CD4-positive, alpha-beta T cell treated with Interleukin-6 at 100 ng/mL for 8 hours (primary cell): ENCODE data around the gene TARP.
"Not testable (repeated sequence)": the region's sequence is repeated elsewhere in the genome, so short reads cannot be mapped to it uniquely, and the experiment has no call there.

ENCODE experiments used
- DNase-seq: peaks from one replicate; pipeline ENCODE4 v3.0.0-alpha.2; 2020; ENCODE audit warnings: mixed read lengths, low spot score

TARP gene

DNA sequence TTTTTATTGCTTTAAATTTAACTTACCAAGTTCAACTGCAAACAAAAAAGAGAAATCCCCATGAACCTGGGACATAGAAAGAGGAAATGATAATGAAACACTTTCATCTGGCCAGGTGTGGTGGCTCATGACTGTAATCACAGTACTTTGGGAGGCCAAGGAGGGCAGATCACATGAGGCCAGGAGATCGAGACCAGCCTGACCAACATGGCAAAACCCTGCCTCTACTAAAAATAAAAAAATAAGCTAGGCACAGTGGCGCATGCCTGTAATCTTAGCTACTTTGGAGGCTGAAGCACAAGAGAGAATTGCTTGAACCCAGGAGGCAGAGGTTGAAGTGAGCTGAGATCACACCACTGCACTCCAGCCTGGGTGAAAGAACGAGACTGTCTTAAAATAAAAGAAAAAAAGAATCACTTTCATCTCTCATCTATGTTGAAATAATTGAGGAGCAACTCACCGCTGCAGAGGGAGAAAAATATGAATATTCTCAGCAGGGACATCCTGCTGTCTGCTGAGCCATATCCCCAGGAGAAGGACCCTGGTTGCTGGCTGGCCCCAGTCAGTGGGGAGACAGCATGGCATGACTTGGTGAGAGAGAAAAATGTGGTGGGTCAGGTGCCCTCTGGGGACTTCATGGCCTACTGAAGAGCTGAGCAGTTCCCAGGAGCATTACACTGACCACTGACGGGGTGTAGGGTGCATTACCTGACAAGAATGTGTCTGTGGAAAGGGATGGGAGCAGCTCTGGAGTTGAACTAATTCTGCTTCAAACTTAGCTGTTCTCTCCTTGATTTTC, 22.8 kb upstream of the TARP start:
- DNase-seq, result no peak

DNA sequence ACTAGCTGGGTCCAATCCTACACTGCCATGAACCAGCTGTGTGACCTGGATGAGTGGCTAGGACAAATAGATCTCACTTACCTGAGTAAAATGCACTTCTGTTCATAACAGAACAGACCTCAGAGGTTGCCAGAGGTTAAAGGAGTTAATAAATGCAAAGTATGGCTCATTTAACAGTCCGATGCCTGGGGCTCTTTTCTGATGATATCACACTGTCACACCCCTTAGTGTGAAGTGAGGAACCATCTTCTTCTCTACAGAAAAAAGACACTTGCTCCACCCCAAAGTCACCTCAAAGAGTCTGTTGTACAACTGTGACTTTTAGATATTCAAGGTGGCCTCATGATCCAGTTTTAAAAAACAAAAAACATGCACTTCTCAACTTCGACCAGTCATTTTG, 21.5 kb upstream of the TARP start:
- DNase-seq, result no peak

DNA sequence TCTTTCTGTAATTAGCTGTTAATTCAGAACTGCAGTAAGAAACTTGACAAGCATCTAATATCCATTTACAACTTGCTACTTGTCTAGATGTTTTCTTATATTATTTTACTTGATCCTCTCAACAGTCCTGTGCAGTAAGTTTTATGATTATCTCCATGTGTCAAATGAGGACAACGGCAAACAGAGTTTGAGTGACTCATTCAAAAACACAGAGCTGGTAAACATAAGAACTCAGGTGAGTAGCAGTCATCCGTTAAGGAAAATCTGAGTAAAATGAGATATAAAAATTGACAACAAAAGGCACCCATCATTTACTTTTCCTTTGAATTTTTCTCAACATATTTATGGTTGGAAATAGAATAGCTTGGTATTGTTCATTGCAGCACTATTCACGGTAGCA, 19.0 kb upstream of the TARP start:
- no peak for DNase-seq

DNA sequence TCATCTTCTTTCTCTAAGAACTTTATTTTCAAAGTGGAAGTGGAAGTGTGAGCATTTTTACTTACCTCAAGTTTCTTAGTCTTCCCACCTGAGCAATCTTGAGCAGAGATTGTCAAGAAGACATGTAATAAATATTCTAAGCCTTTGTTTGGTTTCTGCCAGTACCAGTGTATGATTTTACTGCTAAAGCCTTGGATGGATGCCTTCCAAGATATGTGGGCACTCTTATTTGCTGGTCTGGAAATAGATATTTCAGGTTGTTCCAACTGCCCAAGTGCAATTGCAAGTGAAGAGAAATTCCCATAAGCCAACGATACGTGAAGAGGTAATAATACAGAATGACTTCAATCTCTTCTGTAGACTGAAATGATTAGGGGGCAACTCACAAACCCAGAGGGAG, 18.2 kb upstream of the TARP start:
- no peak for DNase-seq

DNA sequence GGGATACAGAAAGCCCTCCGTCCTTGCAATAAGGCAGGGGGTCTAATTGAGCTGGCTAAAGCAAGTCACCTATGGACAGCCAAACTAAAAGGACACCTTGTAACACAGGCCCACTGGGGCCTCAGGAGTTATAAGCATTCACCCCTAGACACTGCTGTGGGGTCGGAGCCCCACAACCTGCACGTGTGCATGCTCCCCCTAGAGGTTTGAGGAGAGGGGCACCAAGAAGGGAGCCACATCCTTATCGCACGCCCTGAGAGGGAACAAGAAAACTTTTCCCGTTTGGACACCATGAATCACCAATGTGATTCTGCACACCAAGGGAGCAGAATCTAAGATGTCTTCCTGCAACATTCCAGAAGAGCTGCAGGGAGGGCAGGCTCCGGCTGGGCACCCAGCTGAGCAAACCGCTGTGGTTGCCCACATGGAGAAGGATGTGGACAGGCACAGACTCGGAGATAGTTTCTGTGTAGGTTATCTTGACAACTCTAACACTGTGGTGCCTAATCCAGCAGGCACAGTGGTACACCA, 17.7 kb upstream of the TARP start:
- no peak for DNase-seq

DNA sequence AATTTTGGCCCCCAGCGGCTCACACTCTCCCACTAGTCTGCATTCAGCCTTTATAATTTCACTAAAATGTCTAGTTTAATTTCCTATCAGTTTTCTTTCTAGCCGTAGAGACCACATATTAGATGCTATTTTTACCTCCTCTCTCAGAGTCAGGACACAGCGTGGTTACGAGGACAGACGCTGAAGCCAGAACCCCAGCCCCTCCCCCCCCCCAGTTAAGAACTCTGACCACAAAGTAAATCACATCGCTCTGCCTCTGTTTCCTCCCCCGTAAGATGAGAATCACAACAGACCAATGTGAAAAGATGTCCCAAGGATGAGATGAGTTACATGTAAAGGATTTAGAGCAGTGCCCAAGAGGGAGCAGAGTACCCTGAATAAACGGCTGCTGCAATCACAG, 11.1 kb upstream of the TARP start:
- DNase-seq, result no peak

DNA sequence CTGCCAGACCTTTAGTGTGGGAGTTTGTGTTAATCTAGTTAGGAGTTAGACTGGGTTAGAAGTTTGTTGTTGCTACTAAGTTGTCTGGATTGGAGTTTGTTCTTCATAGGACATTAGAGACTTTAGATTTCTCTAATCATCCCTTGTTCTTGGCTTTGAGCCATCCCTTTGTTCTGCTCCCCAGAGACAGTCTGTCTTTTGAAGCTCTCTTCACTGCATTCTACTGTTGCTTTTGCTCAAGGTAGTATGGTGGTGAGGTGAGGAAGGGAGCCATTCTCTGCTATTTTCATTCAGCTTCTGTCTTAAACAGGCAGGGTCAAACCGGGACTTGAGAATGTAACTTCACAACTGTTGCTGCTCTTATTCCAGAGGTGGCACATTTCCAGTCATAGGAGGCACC, 10.4 kb upstream of the TARP start:
- no peak for DNase-seq

DNA sequence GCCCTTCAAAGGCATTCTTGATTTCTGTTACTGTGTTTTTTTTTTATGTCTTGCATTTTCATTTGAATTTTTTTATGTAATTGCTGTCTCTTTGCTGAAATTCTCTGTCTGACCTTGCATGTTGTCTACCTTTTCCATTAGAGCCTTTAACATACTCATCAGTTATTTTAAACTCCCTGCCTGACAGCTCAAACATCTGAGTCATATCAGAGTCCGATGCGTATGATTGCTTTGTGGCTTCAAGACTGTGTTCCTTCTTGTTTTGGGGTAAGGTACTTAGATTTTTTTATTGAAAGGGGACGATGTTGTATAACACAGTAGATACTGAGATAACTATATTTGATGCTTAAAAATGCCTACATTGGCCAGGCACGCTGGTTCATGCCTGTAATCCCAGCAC, 9.7 kb upstream of the TARP start:
- no peak for DNase-seq

DNA sequence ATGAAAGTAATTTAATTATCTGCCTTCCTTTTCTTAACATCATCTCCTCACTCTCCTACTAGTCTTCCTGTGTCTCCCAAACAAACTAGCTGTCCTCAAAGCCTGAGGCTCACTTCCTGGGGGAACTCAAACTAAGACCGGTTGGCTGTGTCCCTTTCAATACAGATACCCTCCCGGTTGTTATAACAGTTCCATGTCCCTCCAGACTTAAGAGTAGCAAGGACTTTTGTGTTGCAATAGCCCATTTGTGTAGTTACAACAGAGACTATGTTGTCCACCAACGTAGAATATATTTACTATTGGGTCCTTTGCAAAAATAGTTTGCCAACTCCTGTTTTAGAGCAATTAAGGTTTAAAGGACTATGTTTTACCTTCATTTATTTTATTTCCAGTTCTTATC, 8.6 kb upstream of the TARP start:
- no peak for DNase-seq

DNA sequence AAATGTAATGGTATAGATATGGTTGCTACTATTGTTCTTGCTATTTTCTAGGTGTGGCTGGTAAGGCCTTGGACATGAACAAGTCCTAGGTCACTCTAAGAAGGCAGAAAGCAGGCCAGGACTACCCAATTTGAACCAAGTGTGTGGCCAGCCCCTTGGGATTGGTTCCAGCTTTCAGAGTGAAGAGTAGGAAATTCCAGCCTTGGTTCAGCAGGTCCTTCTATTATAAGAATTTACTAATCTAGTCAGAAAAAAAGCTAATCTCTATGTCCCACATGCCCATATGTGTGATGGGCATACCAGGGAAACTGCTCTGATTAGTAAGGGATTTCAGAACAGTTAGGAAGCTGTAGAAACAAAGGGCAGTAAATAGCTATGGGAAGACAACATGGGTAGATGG, 7.8 kb upstream of the TARP start:
- no peak for DNase-seq

DNA sequence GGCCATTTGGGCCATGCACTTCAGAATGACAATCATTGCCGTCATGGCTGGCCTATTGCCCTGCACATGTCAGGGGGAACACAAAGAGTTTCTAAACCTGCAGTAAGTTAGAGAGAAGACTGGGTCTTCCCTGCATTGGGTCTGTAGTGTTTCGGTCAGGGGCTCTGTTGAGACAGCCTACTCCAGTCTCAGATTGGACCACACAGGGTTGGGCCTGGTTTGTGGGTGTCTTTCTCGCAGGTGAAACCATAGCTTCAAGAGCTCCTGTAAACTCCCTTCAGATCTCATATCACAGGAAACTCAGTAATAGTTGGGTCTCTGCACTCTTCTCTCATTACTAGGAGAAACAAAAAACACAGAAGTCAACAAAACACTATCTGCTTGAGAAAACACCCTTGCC, 7.3 kb upstream of the TARP start:
- DNase-seq, result no peak

DNA sequence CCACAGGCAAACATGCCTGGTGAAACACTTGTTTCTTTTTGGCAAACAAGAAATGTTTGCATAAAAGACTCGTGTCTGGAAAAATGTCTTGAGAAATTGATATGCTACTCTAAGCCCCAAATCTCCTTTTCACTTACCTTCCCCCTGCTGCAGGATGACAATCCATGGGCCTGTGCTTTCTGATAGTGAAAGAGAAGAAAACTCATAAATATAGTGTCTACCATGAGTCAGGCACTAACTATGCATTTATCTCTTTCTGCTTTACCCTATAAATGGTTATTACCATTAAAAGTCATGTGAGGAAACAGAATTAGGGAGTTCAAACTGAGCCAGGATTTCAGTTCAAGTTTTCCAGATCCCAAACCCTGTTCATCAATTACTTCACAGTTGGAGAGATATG, 6.6 kb upstream of the TARP start:
- no peak for DNase-seq

DNA sequence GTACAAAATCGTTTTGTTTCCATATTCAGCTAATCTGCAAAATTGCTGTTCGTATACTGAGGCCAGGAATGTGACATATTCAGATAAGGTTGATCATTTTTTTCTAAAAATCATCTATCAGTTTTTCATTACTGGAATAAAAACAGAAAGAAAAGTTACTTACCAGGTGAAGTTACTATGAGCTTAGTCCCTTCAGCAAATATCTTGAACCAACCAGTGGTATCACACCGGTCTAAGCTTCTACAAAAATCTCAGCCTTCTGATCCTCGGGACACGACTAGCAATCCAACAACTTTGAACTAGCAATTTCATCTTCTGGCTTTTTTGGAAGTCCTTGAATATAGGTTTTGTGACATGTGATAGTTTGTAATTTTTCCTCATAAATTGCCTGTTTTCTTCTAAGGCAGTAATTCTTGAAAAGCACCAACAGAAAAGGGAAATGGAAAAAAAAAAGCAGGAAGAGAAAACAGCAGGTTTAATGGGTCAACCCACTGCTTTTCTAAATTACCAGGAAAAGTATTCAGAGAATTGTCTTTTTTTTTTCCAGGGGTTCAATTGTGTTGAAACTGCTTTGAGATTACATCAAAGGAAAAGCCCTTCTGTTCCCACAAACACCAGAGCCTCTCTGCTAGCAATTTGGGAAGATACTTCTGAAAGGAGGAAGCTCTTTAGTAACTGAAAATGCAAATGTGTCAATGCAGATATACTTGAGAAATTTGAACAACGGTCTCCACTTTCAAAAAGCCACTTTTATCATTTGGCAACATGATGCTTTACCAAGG, 2.9 kb upstream of the TARP start:
- no peak for DNase-seq

DNA sequence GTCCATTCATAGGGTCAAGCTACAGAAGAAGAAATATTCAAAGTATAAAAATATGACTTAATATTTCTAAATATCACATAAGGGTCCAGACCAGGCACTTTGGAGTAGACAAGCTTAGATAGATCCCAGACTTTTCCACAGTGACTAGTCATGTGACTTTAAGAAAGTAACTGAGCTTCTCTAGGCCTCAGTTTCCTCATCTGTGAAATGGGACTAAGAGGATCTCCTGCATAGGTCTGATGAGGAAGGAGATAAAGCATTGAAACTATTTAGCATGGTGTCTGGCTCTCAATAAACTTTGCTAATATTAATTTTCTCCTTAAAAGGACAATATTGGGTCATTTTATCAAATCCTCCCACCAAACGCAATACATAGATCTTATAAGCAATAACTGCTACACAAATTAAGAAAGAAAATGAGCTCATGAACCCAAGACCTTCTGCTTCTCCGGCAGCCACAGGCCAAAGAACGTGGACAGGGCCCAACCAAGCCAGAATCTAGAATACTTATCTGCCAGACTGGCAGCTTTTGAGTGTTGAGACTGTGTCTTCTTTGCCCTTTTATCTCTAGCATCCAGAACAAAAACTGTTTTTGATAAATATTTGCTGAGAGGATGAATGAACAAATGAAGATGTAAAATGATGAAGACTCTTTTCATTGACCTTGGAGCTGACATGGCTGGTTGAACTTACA, 1.6 kb upstream of the TARP start:
- no peak for DNase-seq

DNA sequence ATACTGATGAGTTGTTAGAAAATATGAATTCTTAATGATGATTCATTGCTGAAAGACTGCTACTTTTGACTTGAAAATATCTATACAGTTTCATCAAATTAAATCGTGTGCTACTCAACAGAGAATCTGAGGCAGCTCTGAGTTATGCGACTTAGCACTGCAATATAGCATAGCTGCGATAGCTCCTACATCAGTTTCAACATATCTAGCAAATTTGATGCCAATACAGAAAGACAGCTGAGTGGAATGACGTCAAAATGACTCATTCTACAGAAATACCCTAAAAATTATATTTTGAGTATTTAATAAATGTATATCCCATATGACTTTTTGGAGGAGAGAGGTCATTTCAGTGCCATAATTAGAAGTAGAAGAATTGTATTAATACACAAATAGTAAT, 1.1 kb upstream of the TARP start:
- no peak for DNase-seq

DNA sequence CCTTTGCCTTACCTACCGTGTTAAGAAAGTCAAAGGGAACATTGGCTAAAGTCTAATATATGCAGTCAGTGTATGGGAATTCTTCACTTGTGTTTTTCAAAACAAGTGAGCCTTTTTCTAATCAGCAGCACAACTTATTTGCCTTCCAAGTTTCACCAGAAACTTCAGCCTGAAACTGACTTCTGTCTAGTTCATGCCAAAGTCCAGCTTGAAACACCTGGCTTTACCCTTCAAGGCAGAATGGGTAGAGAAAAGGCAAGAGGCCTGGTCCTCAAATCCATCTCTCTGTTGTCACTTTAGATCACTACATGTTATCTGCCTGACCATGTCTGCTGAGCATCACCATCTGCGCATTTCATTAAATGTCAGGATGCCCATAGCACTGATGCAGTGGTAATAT, 3.0 kb downstream of the TARP start:
- not testable (repeated sequence) for DNase-seq

DNA sequence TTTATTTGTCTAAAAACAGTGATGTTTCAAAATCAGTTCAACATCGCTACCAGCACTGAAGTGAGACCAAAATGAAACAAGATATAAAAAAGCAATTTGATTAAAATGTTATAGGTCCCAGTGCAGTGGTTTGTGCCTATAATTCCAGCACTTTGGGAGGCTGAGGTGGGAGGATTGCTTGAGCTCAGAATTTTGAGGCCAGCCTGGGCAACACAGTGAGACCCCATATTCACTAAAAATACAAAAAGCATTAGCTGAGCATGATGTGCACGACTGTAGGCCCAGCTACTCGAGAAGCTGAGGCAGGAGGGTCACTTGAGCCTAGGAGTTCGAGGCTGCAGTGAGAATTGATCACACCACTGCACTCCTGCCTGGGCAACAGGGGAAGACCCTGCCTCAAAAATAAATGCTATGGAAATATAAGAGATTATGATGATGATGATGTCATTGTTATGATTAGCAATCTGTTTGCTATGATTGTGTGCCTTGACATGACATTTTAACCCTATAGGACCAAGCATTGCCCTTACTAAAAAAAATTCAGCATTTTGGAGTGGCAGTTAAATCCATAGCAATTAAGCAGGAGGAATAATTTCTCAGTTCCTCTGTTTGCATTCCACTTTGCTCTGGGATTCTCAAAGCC, 3.6 kb downstream of the TARP start:
- not testable (repeated sequence) for DNase-seq

DNA sequence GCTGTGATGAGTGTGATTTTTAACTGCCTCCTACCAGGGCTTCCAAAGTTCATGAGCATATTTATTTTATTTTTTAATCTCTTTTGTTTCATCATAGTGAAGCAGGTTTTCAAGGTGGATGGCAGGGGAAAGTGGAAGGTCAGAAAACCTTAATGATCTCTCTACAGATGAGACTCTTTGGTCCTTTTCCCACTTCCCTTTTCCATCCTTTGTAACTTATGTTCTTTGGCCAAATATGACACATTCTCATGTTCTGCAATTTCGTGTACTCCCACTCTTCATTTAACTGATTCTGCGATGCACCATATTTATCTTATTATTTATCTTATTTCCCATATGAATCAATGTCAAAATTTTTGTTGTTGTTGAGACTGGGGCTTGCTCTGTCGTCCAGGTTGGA, 7.5 kb downstream of the TARP start:
- DNase-seq, result not testable (repeated sequence)

DNA sequence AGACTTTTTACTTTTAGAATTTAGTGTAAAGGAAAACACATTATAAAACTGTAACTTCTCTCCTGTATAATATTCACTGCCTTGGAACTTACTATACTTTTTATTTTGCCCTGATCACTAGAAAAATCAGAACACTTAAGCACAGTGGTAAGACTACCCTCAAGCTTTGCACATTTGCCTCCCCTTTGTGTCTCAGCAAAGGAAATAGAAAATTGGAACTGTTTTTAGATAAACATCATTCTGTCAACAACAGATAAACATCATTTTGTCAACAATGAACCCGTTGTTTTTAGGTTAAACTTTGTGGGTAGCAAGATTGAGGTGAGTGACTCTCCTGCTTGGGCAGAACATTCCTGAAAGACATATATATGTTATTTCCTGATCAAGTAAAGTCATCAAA, 8.8 kb downstream of the TARP start:
- DNase-seq, result not testable (repeated sequence)

DNA sequence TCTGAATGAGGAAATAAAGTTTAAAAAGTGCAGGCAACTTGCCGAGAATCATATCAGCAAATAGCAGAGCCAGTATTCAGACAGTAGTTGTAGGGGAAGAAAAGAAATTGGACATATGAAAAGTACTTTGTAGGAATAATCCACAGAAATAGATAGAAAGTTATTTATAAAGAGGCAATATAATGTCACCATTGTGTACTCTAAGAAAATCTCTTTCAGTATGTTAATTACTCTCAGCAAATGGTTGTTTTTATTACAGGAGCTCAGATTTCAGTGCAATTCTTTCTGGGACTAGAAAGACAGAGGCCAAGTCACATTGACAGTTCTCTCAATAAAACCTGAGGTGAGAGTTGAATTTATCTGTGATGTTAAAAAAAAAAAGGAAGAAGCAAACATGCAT, 10.2 kb downstream of the TARP start:
- DNase-seq, result not testable (repeated sequence)

DNA sequence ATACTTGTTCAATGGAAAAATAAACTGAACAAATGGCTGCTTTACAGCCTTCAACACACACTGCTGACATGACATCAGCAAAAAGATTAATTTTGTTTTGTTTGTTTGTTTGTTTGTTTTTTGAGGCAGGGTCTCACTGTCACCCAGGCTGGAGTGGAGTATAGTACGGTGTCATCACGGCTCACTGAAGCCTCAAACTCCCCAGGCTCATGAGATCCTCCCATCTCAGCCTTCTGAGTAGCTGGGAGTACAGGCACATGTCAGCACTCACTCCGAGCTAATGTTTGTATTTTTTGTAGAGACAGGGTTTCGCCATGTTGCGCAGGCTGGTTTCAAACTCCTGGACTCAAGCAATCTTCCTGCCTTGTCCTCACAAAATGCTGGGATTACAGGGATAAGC, 10.9 kb downstream of the TARP start:
- no peak for DNase-seq

DNA sequence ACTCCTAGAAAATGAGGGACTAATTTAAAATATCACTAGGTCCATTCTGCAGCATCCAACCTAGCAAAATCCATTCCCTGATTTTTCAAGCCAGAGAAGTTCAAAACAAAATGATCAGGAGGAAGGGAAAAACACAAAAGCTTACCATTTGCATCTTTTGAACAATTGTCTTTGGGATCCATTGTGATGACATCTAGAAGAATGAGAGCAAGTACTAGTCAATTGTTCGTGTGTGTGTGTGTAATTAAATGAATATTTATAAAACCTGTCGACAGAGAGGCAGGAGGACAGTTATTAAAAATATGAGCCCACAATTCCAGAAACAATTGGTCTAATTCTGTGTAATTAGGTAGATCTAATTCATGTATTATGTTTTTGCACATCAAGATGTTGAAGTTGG, 11.4 kb downstream of the TARP start:
- not testable (repeated sequence) for DNase-seq
